HepG2 (cell line): ENCODE results near the gene TTC9. TPM values are rescaled to one million over a fixed set of nuclear protein-coding genes. Genes with fewer than 3 reads are reported as not detected.

Experiments used
- ATAC-seq: fragments of 200-7000 bp; cut with Tn5 transposase; 3 replicates; pipeline ENCODE4 v1.9.1; 2020; ENCODE audit warnings: mild to moderate bottlenecking, moderate library complexity
- BruUV-seq: library from RNA; stranded (reverse); fragments of 400-500 nt; replicated peaks from 2 replicates; lab custom pipeline; 2021; lab: Mats Ljungman, UMichigan
- CTCF ChIA-PET: fragments of 300-600 bp; formaldehyde crosslinking; extraction: SDS; loops from one replicate; lab custom pipeline; 2021; ENCODE audit warnings: low total read pairs, inconsistent platforms, low intra/inter-chr PET ratio; lab: Yijun Ruan, JAX
- POLR2A ChIA-PET: fragments of 350-600 bp; sonication (Branson Sonifier 250); formaldehyde crosslinking; loops from one replicate; lab custom pipeline; 2020; ENCODE audit warnings: antibody characterized with exemption, inconsistent platforms; lab: Yijun Ruan, JAX
- DNase-seq: peaks from one replicate; pipeline ENCODE4 v3.0.0-alpha.2; 2015; ENCODE audit warnings: low spot score
- FAIRE-seq: peaks from 3 replicates; lab custom pipeline; 2011; peaks lifted over from hg19 to GRCh38; lab: Jason Lieb, UNC
- H2AFZ ChIP-seq: one replicate; pipeline ENCODE4 v1.6.1; 2011; ENCODE audit warnings: low read length, inconsistent platforms
- H3K27ac ChIP-seq: fragments of 300-600 bp; 3 replicates; pipeline ENCODE4 v1.8.0; 2011; ENCODE audit warnings: mixed run types, mild to moderate bottlenecking, mixed read lengths, low read length, inconsistent platforms; ENCODE audit not compliant: insufficient read depth; ENCODE audit errors: extremely low read length
- H3K27me3 ChIP-seq, 2 experiments: fragments of 200-600 bp in 1 of 2; 2 replicates in 1 of 2; 3 replicates in 1 of 2; pipeline versions ENCODE4 v1.6.0 to v1.8.0; 2011; ENCODE audit warnings: low read length in 2 of 2, mild to moderate bottlenecking in 2 of 2, moderate library complexity in 2 of 2, inconsistent platforms in 1 of 2; ENCODE audit not compliant: insufficient read depth in 2 of 2, control insufficient read depth in 1 of 2
- H3K36me3 ChIP-seq, 2 experiments: fragments of 200-600 bp in 1 of 2; replicated peaks in 1 of 2; 2 replicates in 1 of 2; 3 replicates in 1 of 2; pipeline versions ENCODE4 v1.5.1 to v1.8.0; 2011; ENCODE audit warnings: low read length in 2 of 2, inconsistent platforms in 1 of 2; ENCODE audit not compliant: insufficient read depth in 2 of 2, control insufficient read depth in 1 of 2
- H3K4me1 ChIP-seq: 2 replicates; pipeline ENCODE4 v1.5.1; 2012; ENCODE audit warnings: low read length, inconsistent platforms; ENCODE audit not compliant: insufficient read depth
- H3K4me2 ChIP-seq: 2 replicates; pipeline ENCODE4 v1.6.0; 2011; ENCODE audit warnings: low read depth, low read length, inconsistent platforms
- H3K4me3 ChIP-seq, 3 experiments: fragments of 200-600 bp in 1 of 3; sonication (generic), shearing (Covaris generic) in 1 of 3; replicated peaks in 1 of 3; 2 replicates each; pipeline ENCODE4 v1.5.1; 2011 to 2016; ENCODE audit warnings: low read length in 3 of 3, inconsistent platforms in 2 of 3, low read depth in 2 of 3, mild to moderate bottlenecking in 2 of 3, control low read depth in 1 of 3, mixed read lengths in 1 of 3; ENCODE audit not compliant: insufficient read depth in 1 of 3
- H3K79me2 ChIP-seq: one replicate; pipeline ENCODE4 v1.6.1; 2011; ENCODE audit warnings: low read length, inconsistent platforms; ENCODE audit not compliant: insufficient read depth
- H3K9ac ChIP-seq: 2 replicates; pipeline ENCODE4 v1.6.0; 2011; ENCODE audit warnings: mild to moderate bottlenecking, low read depth, low read length, inconsistent platforms; ENCODE audit not compliant: insufficient read depth
- H3K9me3 ChIP-seq: 2 replicates; pipeline ENCODE4 v1.5.1; 2012; ENCODE audit warnings: mild to moderate bottlenecking, low read length
- H4K20me1 ChIP-seq: 2 replicates; pipeline ENCODE4 v1.6.0; 2011; ENCODE audit warnings: inconsistent platforms, mild to moderate bottlenecking, low read length, moderate library complexity; ENCODE audit not compliant: insufficient read depth
- DPF2 ChIP-seq: sonication (generic); formaldehyde crosslinking; IDR thresholded peaks from 2 replicates; pipeline ENCODE4 v1.4.0; 2020; ENCODE audit warnings: mild to moderate bottlenecking, low read depth, missing genetic modification reagents, borderline replicate concordance
- NCOA2 ChIP-seq: sonication (generic); formaldehyde crosslinking; IDR thresholded peaks from 2 replicates; pipeline ENCODE4 v1.8.0; 2022; ENCODE audit warnings: inconsistent platforms
- NR2C2 ChIP-seq: sonication (generic); formaldehyde crosslinking; IDR thresholded peaks from 2 replicates; pipeline ENCODE4 v1.4.0; 2020; ENCODE audit warnings: missing genetic modification reagents, mild to moderate bottlenecking, moderate library complexity, borderline replicate concordance
- PAF1 ChIP-seq: IDR thresholded peaks from 2 replicates; pipeline ENCODE4 v1.6.1; 2016; ENCODE audit warnings: missing genetic modification reagents, missing compliant biosample characterization
- PAWR ChIP-seq: sonication (generic); formaldehyde crosslinking; IDR thresholded peaks from 2 replicates; pipeline ENCODE4 v1.4.0; 2020; ENCODE audit warnings: missing genetic modification reagents, mild to moderate bottlenecking, borderline replicate concordance
- PAXIP1 ChIP-seq: sonication (generic); formaldehyde crosslinking; conservative IDR thresholded peaks from 2 replicates; pipeline ENCODE4 v1.4.0; 2020; ENCODE audit warnings: mild to moderate bottlenecking, missing genetic modification reagents, moderate library complexity
- SETDB1 ChIP-seq: sonication (generic); formaldehyde crosslinking; IDR thresholded peaks from 2 replicates; pipeline ENCODE4 v1.5.1; 2020; ENCODE audit warnings: missing genetic modification reagents, mild to moderate bottlenecking, borderline replicate concordance
- THAP7 ChIP-seq: sonication (generic); formaldehyde crosslinking; IDR thresholded peaks from 2 replicates; pipeline ENCODE4 v1.8.1; 2023; ENCODE audit warnings: mild to moderate bottlenecking, missing genetic modification reagents
- ZBTB44 ChIP-seq: sonication (generic); formaldehyde crosslinking; IDR thresholded peaks from 2 replicates; pipeline ENCODE4 v1.4.0; 2020; ENCODE audit warnings: missing genetic modification reagents
- ZNF20 ChIP-seq: sonication (generic); formaldehyde crosslinking; IDR thresholded peaks from 2 replicates; pipeline ENCODE4 v1.4.0; 2020; ENCODE audit warnings: mild to moderate bottlenecking, moderate library complexity, missing genetic modification reagents
- ZNF263 ChIP-seq: sonication (generic); formaldehyde crosslinking; IDR thresholded peaks from 2 replicates; pipeline ENCODE4 v1.4.0; 2020; ENCODE audit warnings: missing genetic modification reagents
- ZNF484 ChIP-seq: sonication (generic); formaldehyde crosslinking; IDR thresholded peaks from 2 replicates; pipeline ENCODE4 v1.5.1; 2020; ENCODE audit warnings: mild to moderate bottlenecking, low read depth, missing genetic modification reagents, borderline replicate concordance
- WGBS: methylation state at CpG from one replicate; pipeline ENCODE4 v1.1.6; 2017; ENCODE audit warnings: low lambda C conversion rate; 5-methylcytosine and 5-hydroxymethylcytosine counted together
- in situ Hi-C: cut with HindIII; loops from 2 replicates; pipeline ENCODE4 v1.10.0; 2017; ENCODE audit warnings: low pct_unique_long_range_greater_than_20kb; ENCODE audit not compliant: extremely low pct_ligation_motif_present
- intact Hi-C: fragments of 100-400 bp; cut with micrococcal nuclease; formaldehyde crosslinking; loops from one replicate; pipeline ENCODE4 v1.10.0; 2022; ENCODE audit not compliant: unreplicated experiment
- polyA plus RNA-seq, 8 experiments: library from polyadenylated mRNA; depleted of rRNA in 3 of 8; stranded (reverse) in 7 of 8; unstranded in 1 of 8; fragments of >200 nt; fragmentation: Illumina TruSeq in 4 of 8; extraction: Trizol in 4 of 8; gene quantifications; 2 replicates each; pipeline versions ENCODE4 v1.2.1 to v1.2.3, GENCODE V29; 2011 to 2016; ENCODE audit warnings: low read depth in 4 of 8, missing spikeins in 1 of 8, mixed read lengths in 1 of 8; ENCODE audit not compliant: insufficient read depth in 1 of 8
- total RNA-seq, 5 experiments: library from RNA; depleted of rRNA; stranded (reverse); fragments of >200 nt; fragmentation: Illumina TruSeq; extraction: Trizol; gene quantifications; 2 replicates each; pipeline ENCODE4 v1.2.3, GENCODE V29; 2016; ENCODE audit warnings: low read depth in 1 of 5

The TTC9 gene
- total and polyA plus RNA-seq, 2 of the 13 experiments (the other 11 are each of a cell fraction or from before 2014, with no cell fraction given) = 0.13 to 0.30 TPM

- TF ChIP-seq PAF1 (CRISPR knock-in tag) = no peak
- no peak for TF ChIP-seq SETDB1 (CRISPR knock-in tag)
These were observed 22.0 kb downstream of the TTC9 start (continued) for GRCh38 chr14:70663707-70664179.

GRCh38 chr14:70664698-70665447, 23.2 kb downstream of the TTC9 start:
- TF ChIP-seq NR2C2 (CRISPR knock-in tag) (no peak), PAWR (CRISPR knock-in tag) (no peak), ZBTB44 (CRISPR knock-in tag) (no peak), ZNF484 (no peak), NCOA2 (CRISPR knock-in tag) (no peak), DPF2 (CRISPR knock-in tag) (no peak), ZNF20 (no peak), PAXIP1 (CRISPR knock-in tag) (no peak), THAP7 (CRISPR knock-in tag) (no peak), ZNF263 (CRISPR knock-in tag) (no peak)
- ChIA-PET POLR2A (no interaction called here), CTCF (no interaction called here)
- Histone ChIP-seq H3K4me2 (no peak overlapping the region), H3K27ac (no peak overlapping the region), H3K9ac (no peak overlapping the region), H2AFZ (no peak overlapping the region), H3K27me3 (no peaks in the 10 kb centered on the region), H3K36me3 (no peaks in the 10 kb centered on the region), H3K4me1 (no peaks in the 10 kb centered on the region), H4K20me1 (no peaks in the 10 kb centered on the region), H3K79me2 (no peaks in the 10 kb centered on the region), H3K9me3 (no peaks in the 10 kb centered on the region), H3K4me3 (no peak overlapping the region)
- 65% methylated on average over 6 of the region's 6 CpGs for WGBS
- BruUV-seq = no TSS peak
- in situ Hi-C loops = no loop called here
- no peak for DNase-seq
- ATAC-seq = no peak
- FAIRE-seq = no peak
- intact Hi-C loops = no loop called here
